HG02623 (cell line): ENCODE results near the gene SLC19A2.

ENCODE experiments used
- ATAC-seq: cut with Tn5 transposase; IDR thresholded peaks from one replicate; pipeline ENCODE4 v1.9.1; 2021; ENCODE audit warnings: moderate library complexity; ENCODE audit not compliant: unreplicated experiment

SLC19A2 gene

DNA sequence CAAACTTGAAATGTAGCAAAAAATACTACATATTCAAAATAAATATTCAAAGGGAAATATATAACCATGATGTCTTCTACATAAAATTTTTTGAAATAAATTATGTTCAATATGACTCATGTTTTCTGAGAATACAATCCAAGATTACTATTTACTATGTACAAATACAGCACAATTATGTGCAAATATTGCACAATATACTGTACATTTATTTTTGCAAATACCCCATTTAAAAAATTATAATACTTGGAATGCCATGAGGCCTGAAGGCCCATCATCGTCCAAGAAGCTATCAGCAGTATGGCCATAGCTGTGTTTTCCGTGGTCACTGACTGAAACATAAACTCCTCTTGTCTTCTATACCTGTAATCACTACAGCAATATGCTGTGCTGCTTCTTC lies 70.8 kb downstream of the SLC19A2 start:
- ATAC-seq = no peak
